DMS53 treated with DMSO at 0.1 percent for 48 hours (cell line): ENCODE data around the gene FNTB.

Experiments
- DNase-seq: peaks from one replicate; lab custom pipeline; 2025; ENCODE audit not compliant: unreplicated experiment; lab: John Stamatoyannopoulos, UW

The FNTB gene

DNA sequence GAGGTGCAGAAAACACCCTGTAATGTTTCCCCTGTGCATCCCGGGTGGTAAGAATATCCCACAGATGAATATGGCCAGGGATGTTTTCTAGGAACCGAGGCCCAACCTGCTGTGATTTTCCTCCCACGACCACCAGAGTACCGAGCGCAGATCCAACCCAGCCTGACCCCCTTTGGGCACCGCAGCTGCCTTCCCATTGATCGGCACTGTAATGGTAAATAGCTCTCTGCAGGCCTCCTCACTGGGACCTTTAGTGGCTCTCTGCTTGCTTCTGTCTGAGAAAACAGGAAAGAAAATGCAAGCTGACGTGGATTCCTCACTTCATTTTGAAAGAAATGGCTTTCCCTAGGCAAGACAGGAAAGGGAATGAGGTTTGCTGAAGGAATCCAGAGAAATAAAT lies 12.1 kb upstream of the FNTB start:
- no peak for DNase-seq

DNA sequence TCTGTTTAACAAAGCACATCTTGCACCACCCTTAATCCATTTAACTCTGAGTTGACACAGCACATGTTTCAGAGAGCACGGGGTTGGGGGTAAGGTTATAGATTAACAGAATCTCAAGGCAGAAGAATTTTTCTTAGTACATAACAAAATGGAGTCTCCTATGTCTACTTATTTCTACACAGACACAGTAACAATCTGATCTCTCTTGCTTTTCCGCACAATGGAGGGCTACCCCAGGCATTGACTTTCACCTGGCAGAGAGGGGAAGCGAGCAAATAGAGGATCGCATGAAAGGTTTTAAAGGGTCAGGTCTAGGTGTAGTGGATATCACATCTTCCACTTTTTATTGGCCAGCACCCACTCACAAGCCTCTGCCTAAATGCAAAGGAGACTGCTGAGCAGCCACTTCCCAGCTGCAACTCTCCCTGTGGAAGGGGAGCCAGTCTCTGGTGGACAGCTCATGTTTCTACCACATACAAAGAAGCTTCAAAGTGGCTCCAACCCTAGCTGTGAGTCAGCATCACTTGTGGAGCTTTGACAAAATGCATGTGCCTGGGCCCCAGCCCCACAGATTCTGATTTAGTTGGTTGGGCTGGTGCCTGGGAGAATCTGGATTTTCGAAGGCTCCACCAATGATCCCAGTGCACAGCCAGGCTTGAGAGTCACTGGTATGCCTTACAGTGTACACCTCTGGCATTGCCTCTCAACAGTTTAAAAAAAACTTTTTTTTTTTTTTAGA lies 7.2 kb upstream of the FNTB start:
- no peak for DNase-seq

GRCh38 chr14:64983439-64984310 lies 3.0 kb upstream of the FNTB start:
- no peak for DNase-seq

- no peak for DNase-seq
These were observed 708 bp downstream of the FNTB start for GRCh38 chr14:64987438-64987767.

GRCh38 chr14:64990296-64990695 lies 3.6 kb downstream of the FNTB start:
- DNase-seq, result no peak

GRCh38 chr14:64990939-64991338 lies 4.2 kb downstream of the FNTB start:
- DNase-seq, result no peak

DNA sequence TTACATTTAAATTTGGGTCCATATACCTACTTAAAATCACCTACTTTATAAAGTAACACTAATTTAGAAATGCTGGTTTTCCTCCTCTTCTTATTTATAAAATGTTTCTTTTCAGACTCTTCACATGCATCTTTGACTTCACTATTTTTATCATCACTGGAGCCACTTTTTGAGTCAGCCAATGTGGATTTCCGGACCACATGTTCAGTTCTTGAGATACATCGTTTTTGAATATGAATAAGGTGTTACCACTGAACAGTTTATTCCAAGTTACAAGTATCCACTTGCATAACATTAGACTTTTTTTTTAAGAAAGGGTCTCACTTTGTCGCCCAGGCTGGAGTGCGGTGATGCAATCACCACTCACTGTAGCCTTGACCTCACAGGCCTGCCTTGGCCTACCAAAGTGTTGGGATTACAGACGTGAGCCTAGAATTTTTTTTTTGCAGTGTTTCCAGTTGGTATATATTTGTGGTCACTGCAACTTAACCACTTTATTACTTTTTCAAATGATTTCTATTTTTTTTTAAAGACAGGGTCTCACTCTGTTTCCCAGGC lies 5.7 kb downstream of the FNTB start:
- DNase-seq, result no peak

DNA sequence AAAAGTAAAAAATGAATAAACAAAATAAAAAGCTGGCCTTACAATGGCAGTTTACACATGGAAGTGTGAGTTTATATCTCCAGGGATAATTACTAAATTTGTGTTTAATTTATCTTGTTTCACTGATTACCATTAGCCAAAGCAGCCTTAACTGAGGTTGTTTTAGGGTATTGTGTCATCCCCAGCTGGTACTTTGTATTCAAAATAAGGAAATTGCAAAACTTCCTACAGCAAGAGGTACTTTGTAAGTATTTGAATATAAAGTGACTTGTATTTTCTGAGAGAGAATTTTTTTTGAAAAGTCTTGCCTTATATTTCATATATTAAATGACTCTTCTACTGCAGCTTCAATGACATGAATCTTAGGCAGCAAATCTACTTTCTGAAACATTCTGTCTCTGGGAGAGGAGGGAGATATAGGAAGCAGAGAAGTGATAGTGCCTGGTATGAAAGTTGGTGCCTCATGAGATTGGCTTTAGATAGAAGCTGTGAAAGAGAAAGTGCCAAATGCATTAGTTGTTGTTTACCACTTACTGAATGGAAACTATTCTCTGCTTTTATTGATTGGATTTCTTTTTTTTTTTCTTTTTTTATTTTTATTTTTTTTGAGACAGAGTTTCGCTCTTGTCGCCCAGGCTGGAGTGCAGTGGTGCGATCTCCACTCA lies 6.7 kb downstream of the FNTB start:
- DNase-seq, result no peak

- DNase-seq, result no peak
These were observed 7.8 kb downstream of the FNTB start for GRCh38 chr14:64994540-64994939.

GRCh38 chr14:64995291-64995690 lies 8.6 kb downstream of the FNTB start:
- DNase-seq, result no peak

GRCh38 chr14:64997108-64997794 lies 10.6 kb downstream of the FNTB start:
- DNase-seq, result no peak

DNA sequence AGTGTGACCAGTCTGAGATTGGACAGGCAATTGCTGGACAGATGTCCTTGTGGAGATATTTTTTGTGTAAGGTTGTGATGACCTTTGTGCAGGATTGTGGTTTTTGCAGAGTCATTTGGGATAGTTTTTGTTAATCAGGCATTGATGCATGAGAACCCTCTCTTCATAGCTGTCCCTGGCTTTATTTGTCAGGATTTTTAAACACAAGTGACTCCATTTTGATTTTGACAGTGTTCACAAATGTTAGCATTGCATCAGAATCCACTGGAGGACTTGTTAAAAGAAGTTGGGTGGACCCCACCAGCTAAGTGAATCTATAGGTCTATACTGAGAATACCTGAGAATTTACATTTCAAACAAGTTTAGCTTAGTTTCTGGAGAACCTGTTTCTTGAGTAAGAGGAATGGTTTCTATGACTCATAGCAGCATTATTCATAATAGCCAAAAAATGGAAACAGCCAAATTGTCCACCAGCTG lies 11.8 kb downstream of the FNTB start:
- DNase-seq, result no peak

DNA sequence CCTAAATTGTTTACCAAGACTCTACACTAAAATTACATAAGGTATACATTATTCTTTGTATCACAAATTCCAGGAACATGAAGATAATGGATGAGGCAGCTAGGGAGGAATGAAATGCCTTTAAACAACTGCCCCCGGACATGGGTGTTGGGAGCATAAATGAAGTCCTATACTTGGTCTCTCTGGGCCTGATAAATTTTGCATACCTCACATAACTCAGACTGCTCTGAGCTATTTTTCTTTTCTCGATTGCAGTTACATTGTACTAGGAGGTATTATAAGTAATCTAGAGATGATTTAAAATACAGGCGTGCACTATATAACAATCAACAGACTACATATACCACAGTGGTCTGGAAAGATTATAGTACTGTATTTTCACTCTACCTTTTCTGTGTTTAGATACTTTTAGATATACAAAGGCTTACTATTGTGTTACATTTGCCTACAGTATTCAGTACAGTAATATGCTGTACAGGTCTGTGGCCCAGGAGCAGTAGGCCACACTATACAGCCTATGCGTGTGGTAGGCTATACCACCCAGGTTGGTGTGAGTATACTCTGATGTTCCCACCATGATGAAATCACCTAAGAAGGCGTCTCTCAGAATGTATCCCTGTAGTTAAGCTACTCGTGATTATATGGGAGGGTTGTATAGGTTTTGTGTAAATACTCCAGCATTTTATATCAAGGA lies 14.3 kb downstream of the FNTB start:
- DNase-seq, result no peak

DNA sequence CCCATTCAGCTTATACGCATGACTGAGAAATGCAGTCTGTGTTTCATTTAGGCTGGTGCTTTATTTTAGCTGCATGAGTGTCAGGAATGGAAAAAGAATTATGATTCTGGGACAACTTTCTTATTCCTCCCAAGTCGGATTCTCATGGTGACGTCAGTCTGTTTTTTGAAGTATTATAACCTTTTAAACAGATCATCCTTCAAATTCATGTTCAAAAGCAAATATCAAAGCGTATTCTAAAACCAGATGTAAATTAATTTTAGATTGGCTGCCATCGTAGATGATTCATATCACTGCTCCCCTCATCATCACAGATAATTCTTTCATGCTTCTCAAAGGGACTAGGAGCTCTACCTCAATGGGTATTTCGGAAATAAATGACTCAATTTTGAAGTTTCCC lies 15.0 kb downstream of the FNTB start:
- DNase-seq, result no peak

DNA sequence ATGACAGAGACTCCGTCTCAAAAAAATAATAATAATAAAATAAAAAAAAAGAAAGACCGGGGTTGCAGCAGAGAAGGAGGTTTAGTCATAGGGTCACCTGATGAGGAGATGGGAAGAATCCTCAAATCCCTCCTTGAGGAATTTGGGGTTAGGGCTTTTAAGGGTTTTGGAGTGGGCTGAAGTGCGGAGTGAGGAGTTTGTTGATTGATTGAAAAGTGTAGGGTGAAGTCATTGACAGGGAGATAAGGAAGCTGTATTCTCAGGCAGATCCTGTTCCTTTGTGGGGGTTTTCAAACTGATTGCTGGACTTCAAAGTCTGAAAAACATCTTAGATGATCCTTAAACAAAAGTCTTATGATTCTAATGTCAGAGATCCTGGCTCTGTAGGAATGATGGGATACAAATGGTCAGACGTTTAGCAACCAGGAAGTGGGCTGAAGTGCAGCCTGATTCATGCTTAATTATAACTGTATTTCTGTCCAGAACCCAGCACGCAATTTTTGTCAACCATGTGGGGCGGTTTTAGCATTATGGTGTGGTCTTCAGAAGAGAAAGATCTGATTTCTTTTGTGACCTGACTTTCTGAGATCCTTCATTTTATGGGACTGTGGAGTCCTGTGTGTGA lies 16.0 kb downstream of the FNTB start:
- DNase-seq, result no peak

- no peak for DNase-seq
These were observed 16.7 kb downstream of the FNTB start for GRCh38 chr14:65003394-65003793.

GRCh38 chr14:65006261-65006721 lies 19.6 kb downstream of the FNTB start:
- no peak for DNase-seq

- no peak for DNase-seq
These were observed 20.5 kb downstream of the FNTB start for GRCh38 chr14:65007202-65007601.

DNA sequence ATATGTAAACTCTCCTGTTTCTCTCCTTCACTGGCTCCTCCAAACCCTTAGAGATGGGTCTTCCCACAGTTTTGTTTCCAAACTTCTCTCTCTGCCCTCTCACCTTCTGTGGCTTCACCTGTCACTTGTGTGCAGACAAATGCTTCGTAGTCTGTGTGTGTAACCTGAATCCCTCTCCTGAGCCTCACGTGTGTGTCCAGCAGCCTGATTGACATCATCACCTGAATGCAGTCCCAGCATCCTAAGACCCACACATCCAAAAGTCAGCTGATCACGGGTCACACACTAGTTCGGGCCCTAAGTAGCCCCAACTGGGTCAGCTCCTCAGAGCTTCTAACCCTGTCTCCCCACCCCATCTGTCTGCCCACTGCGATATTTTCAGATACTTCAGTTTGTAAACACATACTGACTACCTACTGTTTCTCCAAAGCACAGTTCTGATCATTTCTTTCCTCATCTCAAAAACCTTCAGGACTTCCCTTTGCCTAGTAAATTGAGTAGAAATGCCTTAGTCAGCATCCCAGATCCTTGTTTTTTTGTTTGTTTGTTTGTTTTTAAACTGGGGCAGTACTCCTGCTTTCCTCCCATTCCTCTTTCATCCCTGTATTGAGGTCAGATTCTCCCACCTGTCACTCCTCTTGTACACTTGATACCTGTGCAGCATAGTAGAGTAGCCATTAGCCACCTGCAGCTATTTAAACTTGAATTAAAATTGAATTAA lies 23.7 kb downstream of the FNTB start:
- DNase-seq, result no peak
